ENCODE data around the gene ATAD3A. TPM values are rescaled to one million over a fixed set of nuclear protein-coding genes. Genes with fewer than 3 reads are reported as not detected.

ATAD3A gene
- polyA plus RNA-seq, 1 of the 3 experiments (the other 2 are of a cell fraction), result 40.2 TPM

- Histone ChIP-seq H3F3A (replicated peaks; ENCODE audit: insufficient read depth) (peaks cover 5% of the 10 kb centered on the region), H3K9me2 (no peaks in the 10 kb centered on the region), H2AFZ (ENCODE audit: low read depth) (no peak overlapping the region), H3K9ac (0 out of 2 replicates have a peak overlapping the region, but pooled peaks have one; percentile 39), H3K27me3 (ENCODE audit: insufficient read depth) (no peaks in the 10 kb centered on the region), H3K9me3 (no peaks in the 10 kb centered on the region), H3K36me3 (replicated peaks in 1 of 2; ENCODE audit: control insufficient read depth in 1 of 2, insufficient read depth in 2 of 2, low read length in 1 of 2) (peaks cover 0 to 37% of the 10 kb centered on the region in 2 experiments), H4K20me1 (ENCODE audit: insufficient read depth) (no peaks in the 10 kb centered on the region), H3K4me2 (peak overlapping the region; percentile 66; the same call in 1 of the 2 replicates), H3K27ac (ENCODE audit: low read depth in 2 of 2, low read length in 1 of 2) (peak overlapping the region in 1 of 2 experiments; percentile 64; a peak in 2 of 4 replicates), H3K4me1 (ENCODE audit: control insufficient read depth in 1 of 2, insufficient read depth in 2 of 2, low read depth in 1 of 2, low read length in 1 of 2) (peaks cover 0 to 17% of the 10 kb centered on the region in 2 experiments; a peak in 1 of 4 replicates), H3K79me2 (ENCODE audit: insufficient read depth) (no peaks in the 10 kb centered on the region), H3K4me3 (ENCODE audit: low read depth in 2 of 2, low read length in 1 of 2) (peak overlapping the region in 1 of 2 experiments; percentile 50; a peak in 3 of 4 replicates)
- 56% methylated on average over 12 of the region's 66 CpGs for WGBS (ENCODE audit: low lambda C conversion rate)
- TF ChIP-seq FOSL2 (IDR thresholded peaks at IDR 0.05; ENCODE audit: borderline replicate concordance, low read depth), result no peak
- 0 out of 2 replicates have a peak, but pooled peaks have one; percentile 13 for TF ChIP-seq PBX3 (IDR thresholded peaks at IDR 0.05)
- TF ChIP-seq RCOR1 (IDR thresholded peaks at IDR 0.05; ENCODE audit: low read length), result no peak
- 0 out of 2 replicates have a peak, but pooled peaks have one; percentile 28 for TF ChIP-seq MXI1 (IDR thresholded peaks at IDR 0.05; ENCODE audit: low read depth, low read length)
- no peak for TF ChIP-seq GABPA (IDR thresholded peaks at IDR 0.05; ENCODE audit: low read depth)
- TF ChIP-seq USF1 (IDR thresholded peaks at IDR 0.05; ENCODE audit: borderline replicate concordance, low read depth), result no peak
- peak; percentile 21 for TF ChIP-seq CHD2 (IDR thresholded peaks at IDR 0.05; ENCODE audit: low read length, partially characterized antibody)
- no peak for TF ChIP-seq EZH2phosphoT487 (IDR thresholded peaks at IDR 0.05; ENCODE audit: borderline replicate concordance, low read depth)
- no peak for TF ChIP-seq EP300 (IDR thresholded peaks at IDR 0.05; ENCODE audit: borderline replicate concordance in 1 of 2, low read depth in 1 of 2, low read length in 1 of 2)
- DNase-seq, result peak; percentile 87
- CTCF ChIA-PET, result interaction anchor here (0.9 to 1.0 kb wide), 2 partner anchors 14 to 35 kb away, joined by 3 to 4 read pairs; no protein-coding TSS in a partner anchor
- POLR2A ChIA-PET, result interaction anchor here (1.0 kb wide), 1 partner anchor 137 kb away, joined by 3 read pairs; no protein-coding TSS in a partner anchor
These were observed 27.5 kb downstream of the ATAD3A start for GRCh38 chr1:1539310-1540089.

GRCh38 chr1:1540090-1540817 lies 28.3 kb downstream of the ATAD3A start, which contains the start of gene TMEM240:
TSS of gene TMEM240 (minus strand) at chr1:1540624. CDS start at chr1:1540346, 278 bp downstream.
- H3F3A ChIP-seq (replicated peaks; ENCODE audit: insufficient read depth), result peaks cover 5% of the 10 kb centered on the region
- H3K9me3 ChIP-seq, result no peaks in the 10 kb centered on the region
- POLR2A ChIA-PET, result interaction anchor here (1.0 kb wide), 1 partner anchor 138 kb away, joined by 3 read pairs; no protein-coding TSS in a partner anchor
- H3K4me3 ChIP-seq (ENCODE audit: low read depth in 2 of 2, low read length in 1 of 2), result peak within 1 kb of the TSS in 1 of 2 experiments; percentile 50; a peak in 3 of 4 replicates
- H3K27ac ChIP-seq (ENCODE audit: low read depth in 2 of 2, low read length in 1 of 2), result peak within 1 kb of the TSS in 1 of 2 experiments; percentile 64; a peak in 2 of 4 replicates
- 0 out of 2 replicates have a peak within 1 kb of the TSS, but pooled peaks have one; percentile 39 for H3K9ac ChIP-seq
- H2AFZ ChIP-seq (ENCODE audit: low read depth), result no peak within 1 kb of the TSS
- H3K79me2 ChIP-seq (ENCODE audit: insufficient read depth), result 0 out of 2 replicates have a peak, but pooled peaks cover 2% of the 10 kb centered on the region
- CTCF ChIA-PET, result interaction anchor here (1.0 kb wide), 1 partner anchor 13 kb away, joined by 4 read pairs; no protein-coding TSS in a partner anchor
- no peaks in the 10 kb centered on the region for H3K9me2 ChIP-seq
- DNase-seq, result peak; percentile 95
- peaks cover 0 to 40% of the 10 kb centered on the region in 2 experiments for H3K36me3 ChIP-seq (replicated peaks in 1 of 2; ENCODE audit: control insufficient read depth in 1 of 2, insufficient read depth in 2 of 2, low read length in 1 of 2)
- peak within 1 kb of the TSS; percentile 66; the same call in 1 of the 2 replicates for H3K4me2 ChIP-seq
- 63% methylated on average over 8 of the region's 100 CpGs for WGBS (ENCODE audit: low lambda C conversion rate)
- H4K20me1 ChIP-seq (ENCODE audit: insufficient read depth), result no peaks in the 10 kb centered on the region
- peaks cover 0 to 17% of the 10 kb centered on the region in 2 experiments; a peak in 1 of 4 replicates for H3K4me1 ChIP-seq (ENCODE audit: control insufficient read depth in 1 of 2, insufficient read depth in 2 of 2, low read depth in 1 of 2, low read length in 1 of 2)
- no peaks in the 10 kb centered on the region for H3K27me3 ChIP-seq (ENCODE audit: insufficient read depth)
- TF ChIP-seq MAX (IDR thresholded peaks at IDR 0.05; ENCODE audit: low read depth) (no peak), SMC3 (IDR thresholded peaks at IDR 0.05; ENCODE audit: low read depth, low read length) (no peak), REST (IDR thresholded peaks at IDR 0.05; ENCODE audit: low read depth, low read length) (no peak), EP300 (IDR thresholded peaks at IDR 0.05; ENCODE audit: borderline replicate concordance in 1 of 2, low read depth in 1 of 2, low read length in 1 of 2) (no peak), NRF1 (IDR thresholded peaks at IDR 0.05; ENCODE audit: low read depth, low read length) (no peak), MEF2A (IDR thresholded peaks at IDR 0.05; ENCODE audit: borderline replicate concordance, low read depth) (no peak), MXI1 (IDR thresholded peaks at IDR 0.05; ENCODE audit: low read depth, low read length) (no peak), IRF3 (IDR thresholded peaks at IDR 0.05; ENCODE audit: low read depth, low read length) (no peak)
